GM18868 (cell line): ENCODE results near the gene TRAPPC10.
"Not testable (repeated sequence)": the region's sequence is repeated elsewhere in the genome, so short reads cannot be mapped to it uniquely, and the experiment has no call there.

ENCODE experiments used
- ATAC-seq: cut with Tn5 transposase; IDR thresholded peaks from one replicate; pipeline ENCODE4 v1.9.1; 2021; ENCODE audit warnings: mild to moderate bottlenecking, moderate library complexity; ENCODE audit not compliant: unreplicated experiment

The TRAPPC10 gene

DNA sequence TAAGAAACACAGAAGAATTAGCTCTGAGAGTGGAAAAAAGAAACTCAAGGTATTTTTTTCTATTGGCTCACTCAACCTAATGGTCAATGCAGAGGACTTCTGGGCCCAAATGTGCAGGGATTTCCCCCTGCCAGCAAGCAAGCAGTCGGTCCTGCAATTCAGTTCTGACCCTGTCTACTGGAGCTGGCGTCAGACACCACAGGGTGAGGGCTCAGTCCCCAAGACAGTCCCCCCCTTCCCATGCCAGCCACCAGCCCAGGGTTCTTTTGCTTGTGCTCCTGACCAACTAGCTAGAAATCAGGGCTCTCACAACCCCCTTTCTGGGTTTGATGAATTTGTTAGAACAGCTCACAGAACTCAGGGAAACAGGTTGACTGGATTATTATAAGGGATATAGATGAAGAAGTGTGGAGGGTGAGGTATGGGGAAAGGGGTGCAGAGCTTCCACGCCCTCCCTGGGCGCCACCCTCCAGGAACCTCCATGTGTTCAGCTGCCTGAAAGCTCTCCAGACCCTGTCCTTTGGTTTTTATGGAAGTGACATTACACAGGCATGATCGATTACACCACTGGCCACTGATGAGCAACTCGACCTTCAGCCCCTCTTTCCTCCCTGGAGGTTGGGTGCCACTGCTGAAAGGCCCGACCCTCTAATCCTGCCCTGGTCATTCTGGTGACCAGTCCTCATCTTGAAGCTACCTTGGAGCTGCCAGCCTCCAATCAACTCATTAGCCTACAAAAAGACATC, 72.6 kb downstream of the TRAPPC10 start:
- no peak for ATAC-seq

DNA sequence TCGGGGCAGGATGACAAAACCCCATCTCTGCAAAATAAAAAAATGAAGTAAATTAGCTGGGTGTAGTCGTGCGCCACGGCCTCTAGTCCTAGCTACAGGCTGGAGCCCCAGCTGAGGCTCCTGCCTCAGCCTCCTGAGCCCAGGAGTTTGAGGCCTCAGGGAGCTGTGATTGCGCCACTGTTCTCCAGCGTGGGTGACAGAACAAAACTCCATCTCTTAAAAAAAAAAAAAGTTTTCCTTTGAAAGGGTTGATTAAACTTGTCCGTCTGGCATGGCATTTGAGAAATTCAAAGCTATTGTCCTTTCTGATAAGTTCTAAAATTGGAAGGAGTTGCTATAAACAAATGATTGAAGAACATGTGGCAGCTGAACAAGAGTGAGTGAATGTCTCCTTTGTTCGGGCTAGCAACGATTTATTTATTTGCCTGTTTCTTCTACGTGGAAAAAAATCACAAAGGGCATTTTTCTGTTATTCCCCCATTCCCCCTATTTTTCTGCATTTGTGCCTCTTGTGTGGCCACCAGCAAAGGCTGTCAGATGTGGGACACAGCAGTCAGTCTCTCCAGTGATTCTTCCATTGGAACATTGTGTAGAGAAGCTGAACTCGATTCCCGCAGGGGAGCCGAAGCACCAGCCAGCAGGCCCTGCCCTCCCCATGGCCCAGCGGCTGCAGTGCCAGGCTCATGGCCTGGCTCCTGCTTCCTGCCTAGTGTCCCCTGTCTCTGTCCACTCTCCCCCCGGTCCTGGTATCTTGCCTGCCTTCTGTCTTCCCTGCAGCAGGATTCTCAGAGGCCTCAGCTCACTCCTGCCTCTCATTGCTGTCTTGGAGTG, 73.6 kb downstream of the TRAPPC10 start:
- no peak for ATAC-seq

DNA sequence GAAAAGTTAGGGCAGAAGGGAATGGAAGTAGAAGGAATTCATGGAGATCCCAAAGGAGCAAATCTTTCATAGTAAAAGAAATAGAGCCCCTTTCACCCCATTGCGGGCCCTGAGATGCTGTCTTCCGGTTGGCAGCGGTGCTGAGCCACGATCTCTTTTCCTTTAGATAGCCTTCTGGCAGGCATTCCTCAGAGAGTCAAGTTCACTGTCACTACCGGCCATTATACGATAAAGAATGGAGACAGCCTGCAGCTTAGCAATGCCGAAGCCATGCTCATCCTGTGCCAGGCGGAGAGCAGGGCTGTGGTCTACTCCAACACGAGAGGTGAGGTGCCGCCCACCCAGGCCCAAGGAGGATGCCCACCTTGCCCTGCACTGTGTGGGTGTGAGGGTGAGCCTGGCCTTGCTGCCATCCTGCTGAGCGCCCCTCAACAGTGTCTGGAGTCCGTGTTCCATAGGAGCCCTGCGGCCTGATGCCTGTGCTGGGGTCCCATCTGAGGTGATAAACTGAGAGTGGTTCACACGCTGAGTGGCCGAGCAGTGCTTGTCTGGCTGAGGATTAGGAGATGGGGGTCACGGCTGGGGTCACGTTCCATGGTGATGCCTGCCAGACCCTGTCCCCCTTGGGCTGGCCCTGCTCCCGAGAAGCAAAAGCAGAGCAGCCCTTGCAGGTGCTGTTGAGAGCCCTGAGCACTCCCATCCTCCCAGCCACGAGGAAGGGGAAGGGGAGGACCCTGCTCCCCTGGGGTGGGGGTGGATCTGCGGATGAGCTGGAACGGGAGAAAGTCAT, 74.7 kb downstream of the TRAPPC10 start:
- no peak for ATAC-seq

- ATAC-seq: no peak
Measured at GRCh38 chr21:44087426-44088400, 75.6 kb downstream of the TRAPPC10 start.

DNA sequence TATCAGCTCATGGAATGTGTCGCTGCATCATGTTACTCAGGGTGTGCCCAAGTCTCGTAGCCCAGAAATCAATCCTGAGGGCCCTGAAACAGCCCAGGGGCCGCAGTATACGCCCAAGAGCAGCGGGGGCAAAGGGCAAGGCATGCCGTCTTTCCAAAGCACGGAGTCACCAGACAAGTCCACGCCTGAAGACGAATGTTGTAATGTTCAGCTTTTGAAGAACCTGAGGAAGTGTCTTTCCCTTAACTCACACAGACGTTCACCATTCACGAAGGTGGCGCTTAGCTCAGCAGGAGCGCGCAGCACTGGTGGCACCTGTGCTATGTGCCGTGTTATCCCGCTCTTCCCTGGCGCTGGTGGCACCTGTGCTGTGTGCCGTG, 76.3 kb downstream of the TRAPPC10 start:
- ATAC-seq: no peak

- ATAC-seq: no peak
Measured at GRCh38 chr21:44089001-44089911, 77.1 kb downstream of the TRAPPC10 start.

DNA sequence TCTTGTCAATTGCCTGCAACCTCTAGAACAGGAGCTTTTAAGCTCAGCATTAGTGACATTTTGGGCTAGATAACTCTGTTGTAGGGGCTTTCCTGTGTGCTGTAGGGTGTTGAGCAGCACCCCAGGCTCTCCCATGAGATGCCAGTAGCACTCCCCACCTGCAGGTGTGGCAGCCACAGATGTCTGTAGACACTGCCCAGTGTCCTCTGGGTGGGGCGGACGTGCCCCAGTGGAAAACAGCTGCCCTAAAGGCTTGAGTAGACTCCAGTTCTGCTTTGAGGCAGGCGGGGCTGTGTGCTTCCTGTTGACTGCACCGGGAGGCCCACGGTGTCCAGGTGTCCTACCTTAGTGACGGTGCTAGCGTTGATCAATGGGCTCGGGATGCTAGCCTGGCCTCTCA, 78.2 kb downstream of the TRAPPC10 start:
- ATAC-seq: no peak

GRCh38 chr21:44092211-44092610, 80.1 kb downstream of the TRAPPC10 start:
- ATAC-seq: no peak

DNA sequence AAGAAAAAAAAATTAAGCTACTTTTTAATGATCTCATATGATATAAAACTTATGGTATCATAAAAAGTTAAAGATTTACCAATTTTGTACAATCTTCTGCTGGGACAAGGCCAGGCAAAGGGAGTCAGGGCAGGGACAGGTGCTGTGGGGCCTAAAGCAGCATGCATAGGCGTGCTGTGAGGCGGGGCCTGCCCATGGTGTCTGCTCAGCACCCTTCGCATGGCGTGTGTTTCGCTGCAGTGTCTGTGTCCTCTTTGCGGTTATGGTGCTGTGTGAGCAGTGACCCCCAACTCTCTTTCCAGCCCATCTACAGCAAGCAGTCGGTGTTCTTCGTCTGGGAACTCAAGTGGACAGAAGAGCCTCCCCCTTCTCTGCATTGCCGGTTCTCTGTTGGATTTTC, 81.7 kb downstream of the TRAPPC10 start:
- ATAC-seq: no peak

DNA sequence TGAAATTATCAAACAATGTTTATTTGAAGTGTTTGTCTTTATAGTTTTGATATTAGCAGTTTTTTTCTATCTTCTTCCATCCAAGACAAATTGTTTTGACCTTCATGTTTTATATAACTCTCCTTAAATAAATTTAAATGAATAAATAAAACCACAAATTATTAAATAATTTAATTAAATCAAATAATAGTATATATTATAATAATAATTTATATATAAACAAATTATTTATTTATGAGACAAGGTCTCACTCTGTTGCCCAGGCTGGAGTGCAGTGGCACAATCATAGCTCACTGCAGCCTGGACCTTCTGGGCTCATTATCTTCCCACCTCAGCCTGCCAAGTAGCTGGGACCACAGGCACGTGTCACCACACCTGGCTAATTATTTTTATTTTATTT, 82.7 kb downstream of the TRAPPC10 start:
- no peak for ATAC-seq

- not testable (repeated sequence) for ATAC-seq
Measured at GRCh38 chr21:44098507-44098906, 86.4 kb downstream of the TRAPPC10 start.

- not testable (repeated sequence) for ATAC-seq
Measured at GRCh38 chr21:44098964-44099363, 86.9 kb downstream of the TRAPPC10 start.

DNA sequence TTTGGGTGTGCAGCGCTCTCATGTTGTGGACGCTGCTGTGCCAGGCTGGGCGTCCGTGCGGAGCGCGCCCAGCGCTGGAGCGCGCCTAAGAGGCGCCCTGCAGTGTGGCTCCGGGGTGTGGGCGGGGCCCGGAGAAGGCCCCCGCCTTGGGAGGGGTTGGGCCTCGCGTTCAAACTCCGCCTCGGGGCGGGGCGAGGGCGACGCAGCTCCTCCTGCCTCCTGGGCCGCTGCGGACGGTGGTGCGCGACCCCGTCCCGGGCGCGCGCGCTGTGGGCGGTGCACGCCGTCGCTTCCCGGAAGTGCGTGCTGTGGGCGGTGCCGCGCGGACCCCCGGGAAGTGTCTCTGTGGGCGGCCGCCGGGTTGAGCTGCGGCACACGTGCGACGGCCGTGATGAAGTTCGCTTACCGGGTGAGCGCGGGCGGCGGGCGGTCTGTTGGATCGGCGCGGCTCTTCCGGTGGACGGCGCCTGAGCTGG, 95.0 kb downstream of the TRAPPC10 start, which contains the start of gene PWP2:
TSS of gene PWP2 (plus strand) at position 374 of the 476 bp plus-strand sequence. CDS start at position 392, 18 bp downstream.
- not testable (repeated sequence) for ATAC-seq

DNA sequence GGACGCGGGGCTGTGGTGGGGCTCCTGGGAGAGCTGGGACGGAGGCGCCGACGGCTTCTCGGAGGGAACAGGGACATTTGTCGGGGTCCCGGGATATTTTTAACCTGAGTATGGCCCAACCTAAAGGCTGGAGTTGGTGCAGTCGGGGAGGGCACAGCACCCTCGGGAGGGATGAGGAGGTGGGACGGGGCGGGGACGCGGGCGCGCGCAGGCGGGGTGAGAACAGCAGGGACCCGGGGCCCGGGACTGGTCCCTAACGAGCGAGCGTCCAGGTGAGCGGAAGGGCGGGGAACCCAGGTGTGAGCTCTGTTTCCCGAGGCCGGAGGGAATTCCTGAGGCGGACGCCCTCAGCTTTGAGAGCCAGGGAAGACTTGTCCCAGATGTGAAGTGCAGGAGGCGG, 95.5 kb downstream of the TRAPPC10 start:
- not testable (repeated sequence) for ATAC-seq

DNA sequence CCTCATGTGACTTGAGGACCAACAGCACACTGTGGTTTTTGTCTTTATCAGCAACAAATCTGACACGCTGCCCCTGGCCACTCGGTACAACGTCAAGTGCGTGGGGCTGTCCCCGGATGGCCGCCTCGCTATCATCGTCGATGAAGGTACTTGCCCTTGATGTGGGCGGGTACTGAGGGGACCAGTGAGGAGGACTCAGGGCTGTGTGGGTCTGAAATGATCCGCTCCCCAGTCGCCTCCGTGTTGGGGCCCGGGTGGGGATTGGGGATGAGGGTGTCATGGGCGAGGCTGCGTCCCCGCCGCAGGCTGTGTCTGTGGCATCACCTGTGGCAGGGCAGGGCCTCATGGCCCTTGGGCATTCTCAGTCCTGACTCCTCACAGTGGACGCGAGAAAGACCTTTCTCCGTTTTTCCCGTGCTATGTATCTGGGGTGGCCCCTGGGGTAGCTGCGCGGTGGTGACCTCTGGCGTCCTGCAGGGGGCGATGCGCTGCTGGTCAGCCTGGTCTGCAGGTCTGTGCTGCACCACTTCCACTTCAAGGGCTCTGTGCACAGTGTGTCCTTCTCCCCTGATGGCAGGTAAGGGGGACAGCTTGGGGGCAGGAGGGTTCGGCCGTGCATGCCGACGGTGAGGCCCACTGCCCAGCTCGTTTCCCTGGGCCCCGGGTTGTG, 101.7 kb downstream of the TRAPPC10 start:
- not testable (repeated sequence) for ATAC-seq

- ATAC-seq: not testable (repeated sequence)
Measured at GRCh38 chr21:44122131-44122530, 110.0 kb downstream of the TRAPPC10 start.

- ATAC-seq: not testable (repeated sequence)
Measured at GRCh38 chr21:44127827-44128226, 115.7 kb downstream of the TRAPPC10 start.

- ATAC-seq: not testable (repeated sequence)
Measured at GRCh38 chr21:44133715-44134057, 121.6 kb downstream of the TRAPPC10 start.
